Effector CD4-positive, alpha-beta T cell (primary cell): ENCODE results near the gene CD300H.

Experiments
- DNase-seq: peaks from one replicate; pipeline ENCODE4 v3.0.0-alpha.2; 2020

CD300H gene

DNA sequence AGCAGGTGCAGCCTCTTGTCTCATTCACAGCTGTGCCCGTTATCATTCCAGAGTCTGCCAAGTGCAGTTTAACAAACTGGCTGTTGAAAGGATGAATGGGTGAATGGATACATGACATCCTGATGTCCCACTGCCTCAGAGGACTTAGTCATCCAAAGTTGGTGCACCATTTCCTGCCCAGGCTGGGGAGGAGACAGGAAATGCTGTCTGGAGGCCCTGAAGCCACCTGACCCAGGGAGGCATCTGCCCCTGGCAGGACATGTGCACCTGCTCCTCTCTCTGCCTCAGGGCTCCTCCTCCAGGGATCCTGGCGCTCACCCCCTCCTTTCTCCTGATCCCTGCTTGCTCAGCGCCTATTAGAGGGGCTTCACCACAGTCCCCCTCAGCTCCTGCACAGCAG, 19.6 kb downstream of the CD300H start:
- DNase-seq: no peak

DNA sequence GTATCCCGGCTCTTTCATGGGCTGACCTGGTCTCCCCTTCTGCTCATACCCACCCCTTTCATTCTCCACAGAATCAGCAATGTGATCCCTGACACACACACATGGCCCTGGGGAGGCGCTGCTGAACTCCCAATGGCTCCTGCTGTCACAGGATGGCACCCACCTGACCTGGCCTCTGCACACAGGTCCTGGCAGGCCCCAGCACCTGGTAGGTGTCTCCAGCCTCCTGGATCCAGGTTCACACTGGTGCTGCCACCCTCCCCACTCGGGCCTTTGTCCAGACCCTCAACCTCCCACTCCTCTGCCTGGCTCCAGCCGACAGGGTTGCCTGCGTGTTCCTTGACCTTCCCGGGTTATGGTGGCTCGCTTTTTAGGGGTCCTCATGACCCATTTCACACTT, 20.0 kb downstream of the CD300H start:
- DNase-seq: no peak

DNA sequence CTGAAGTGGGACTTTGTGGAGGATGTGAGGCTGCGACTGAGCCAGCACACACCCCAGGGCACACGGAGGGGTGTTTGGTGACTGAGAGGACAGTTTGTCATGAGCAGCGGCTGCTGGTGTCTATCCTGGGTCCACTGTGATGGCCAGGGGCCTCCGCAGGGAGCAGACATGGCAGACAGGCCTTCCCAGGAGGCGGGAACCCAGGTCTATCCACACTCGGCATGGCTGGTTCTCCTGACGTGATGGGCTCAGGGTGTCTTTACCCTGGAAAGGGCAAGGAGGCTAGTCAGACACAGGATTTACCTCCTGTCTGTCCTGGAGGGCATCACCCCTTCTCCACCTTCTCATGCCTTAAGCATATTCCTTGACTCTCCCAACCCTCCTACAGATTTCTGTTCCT, 20.7 kb downstream of the CD300H start:
- DNase-seq: no peak

DNA sequence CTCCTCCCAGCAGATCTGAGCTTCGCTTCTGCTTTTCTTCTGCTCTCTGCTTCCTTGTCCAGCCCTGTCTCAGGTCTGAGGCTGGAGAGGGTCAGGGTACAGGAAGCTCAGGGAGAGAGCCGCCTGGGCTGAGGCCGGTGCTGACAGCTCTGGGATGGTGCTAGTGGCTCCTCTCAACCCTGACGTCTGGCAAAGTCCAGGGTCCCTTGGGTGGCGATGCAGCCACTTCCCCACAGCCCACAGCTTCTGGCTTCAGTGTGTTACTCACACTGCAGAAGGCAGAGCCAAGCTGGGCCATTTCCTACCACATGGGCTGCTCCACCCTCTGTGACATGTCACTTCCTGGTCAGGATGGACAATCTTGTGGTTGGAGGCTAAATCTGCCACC, 21.5 kb downstream of the CD300H start, which contains the start of gene CD300C:
Gene CD300C (minus strand): TSS at position 273 of the 388 bp plus-strand sequence. CDS start 333 bp downstream, outside the sequence.
- DNase-seq: no peak

DNA sequence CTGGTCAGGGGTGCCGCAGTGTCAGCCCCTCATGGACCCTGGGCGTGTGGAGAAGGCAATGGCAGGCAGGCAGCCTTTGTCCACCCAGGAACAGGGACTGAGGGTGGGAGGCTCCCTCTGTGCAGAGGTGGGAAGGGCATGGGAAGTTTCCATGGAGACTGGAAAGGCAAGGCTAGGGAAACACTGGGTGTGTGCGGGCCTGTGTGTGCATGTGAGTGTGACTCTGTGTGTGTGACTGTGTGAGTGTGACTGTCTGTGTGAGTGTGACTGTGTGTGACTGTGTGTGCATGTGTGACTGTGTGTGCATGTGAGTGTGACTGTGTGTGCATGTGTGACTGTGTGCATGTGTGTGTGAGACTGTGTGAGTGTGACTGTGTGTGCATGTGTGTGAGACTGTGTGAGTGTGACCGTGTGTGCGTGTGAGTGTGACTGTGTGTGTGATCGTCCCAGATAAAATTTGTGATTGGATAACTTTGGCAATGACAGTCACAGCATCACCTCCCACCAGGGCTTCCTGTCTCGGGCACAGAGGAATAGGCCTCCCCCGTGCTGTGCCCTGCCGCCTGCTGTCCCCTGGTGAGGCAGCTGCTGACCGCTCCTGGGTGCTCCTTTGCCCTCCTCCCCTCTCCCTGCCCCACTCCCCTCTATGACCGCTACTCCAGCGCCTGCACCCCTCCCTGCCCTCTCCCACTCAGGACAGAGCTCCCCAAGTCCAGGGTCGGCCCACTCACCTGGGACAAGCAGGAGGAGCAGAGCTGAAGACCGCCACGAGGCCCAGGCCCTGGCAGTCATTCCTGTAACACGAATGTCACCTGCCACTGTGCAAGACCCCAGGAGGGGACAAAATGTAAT, 22.1 kb downstream of the CD300H start:
- DNase-seq: no peak

DNA sequence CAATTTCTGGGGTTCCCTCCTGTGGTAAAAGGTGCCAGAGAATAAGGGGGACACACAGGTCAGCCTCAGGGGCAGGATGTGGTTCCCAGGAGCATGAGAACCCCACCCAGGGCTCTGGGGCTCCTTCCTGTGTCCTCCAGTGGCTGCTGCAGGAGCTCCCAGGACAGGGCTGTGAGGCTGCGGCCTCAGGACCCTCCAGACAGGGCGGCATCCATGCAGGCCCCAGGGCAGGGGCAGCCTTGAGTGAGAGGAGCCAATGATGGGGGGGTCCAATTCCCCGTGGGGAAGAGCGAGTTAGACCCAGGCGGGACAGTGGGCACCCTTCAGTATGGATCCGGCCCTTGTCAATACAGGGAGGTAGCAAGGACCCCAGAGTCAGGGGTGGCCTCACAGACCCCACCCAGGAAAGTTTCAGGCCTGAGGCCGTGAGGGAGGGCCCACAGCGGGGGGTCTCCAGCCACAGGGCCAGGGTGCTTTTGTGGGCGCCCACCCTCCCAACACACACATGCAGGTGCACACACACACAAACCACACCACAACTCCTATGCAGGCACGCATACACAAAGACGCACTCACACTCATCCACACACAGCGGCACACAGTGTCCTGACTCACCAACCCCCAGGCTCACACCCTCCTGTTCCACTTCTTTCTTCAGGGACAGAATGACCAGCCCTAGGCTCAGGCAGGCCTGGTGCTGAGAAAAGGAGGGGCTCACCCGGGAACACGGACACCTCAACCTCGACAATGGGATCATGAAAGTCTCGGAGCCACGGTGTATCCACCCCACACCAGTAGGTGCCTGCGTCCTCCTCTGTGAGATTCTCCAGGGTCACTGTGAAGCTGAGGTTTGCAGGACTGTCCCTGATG, 23.2 kb downstream of the CD300H start:
- no peak for DNase-seq

DNA sequence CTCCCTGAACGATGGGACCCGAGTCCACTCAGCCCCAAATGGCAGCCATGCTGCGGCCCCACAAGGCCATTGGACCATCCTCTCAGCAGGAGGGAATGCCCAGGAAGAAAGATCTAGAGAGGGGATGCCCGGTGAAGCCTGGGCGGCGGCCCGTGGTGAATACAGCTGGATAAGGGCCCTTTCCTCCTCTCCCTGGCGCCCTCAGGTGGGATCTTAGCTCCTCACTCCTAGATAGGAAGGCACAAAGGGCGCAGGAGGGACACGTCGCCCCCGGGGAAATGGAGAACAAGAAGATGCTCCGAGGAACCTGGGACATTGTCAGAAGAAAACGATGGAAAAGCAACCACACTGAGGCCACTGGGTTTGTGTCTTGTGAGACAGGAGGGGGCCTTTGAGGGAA, 23.9 kb downstream of the CD300H start:
- no peak for DNase-seq

DNA sequence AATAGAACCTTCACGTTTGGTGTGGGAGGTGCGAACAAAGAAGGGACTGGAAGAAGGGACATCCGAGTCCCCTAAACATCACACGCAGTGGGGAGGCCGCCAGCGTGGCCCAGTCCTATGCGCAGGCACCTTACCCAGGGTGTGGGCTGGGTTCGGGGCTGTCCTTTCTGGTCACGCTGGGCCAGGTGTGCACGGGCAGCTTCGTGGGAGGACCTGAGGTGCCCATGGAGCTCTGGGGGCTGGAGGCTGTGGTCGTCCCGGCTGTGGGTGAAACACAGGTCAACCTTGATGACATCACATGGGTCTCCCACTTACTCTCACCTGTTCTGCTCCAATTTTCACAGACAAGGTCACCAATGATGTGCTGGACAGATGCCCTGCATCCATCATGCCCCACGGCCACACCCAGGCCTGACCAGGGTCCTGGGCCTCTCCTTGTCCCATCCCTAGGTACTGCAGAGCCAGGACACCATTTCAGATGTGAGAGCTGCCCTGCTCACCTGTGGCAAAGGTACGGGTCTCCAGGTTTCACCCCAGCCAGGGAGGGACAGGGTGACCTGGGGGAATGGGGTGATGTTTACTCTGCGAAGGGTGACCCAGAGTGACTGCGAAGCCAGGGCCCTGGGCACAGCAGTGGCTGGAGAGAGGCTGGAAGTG, 24.5 kb downstream of the CD300H start:
- no peak for DNase-seq

DNA sequence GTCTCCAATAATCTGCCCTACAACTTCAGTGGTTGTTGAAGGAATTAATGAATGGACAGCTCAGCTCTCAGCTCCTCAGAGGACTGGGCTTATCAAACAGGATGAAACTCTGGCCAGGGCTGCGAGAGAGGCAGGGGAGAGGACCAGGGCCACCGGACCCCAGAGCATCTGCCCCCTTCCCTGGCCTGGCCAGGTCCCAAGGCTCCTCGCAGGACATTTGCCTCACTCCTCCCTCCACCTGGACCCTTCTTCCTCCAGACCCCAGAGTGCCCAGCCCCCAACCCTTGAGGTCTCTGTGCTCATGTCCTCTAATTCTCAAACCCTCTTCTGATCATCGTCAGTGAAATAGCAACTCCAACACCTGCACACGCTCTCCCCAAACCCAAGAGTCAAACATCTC, 25.1 kb downstream of the CD300H start:
- DNase-seq: no peak

DNA sequence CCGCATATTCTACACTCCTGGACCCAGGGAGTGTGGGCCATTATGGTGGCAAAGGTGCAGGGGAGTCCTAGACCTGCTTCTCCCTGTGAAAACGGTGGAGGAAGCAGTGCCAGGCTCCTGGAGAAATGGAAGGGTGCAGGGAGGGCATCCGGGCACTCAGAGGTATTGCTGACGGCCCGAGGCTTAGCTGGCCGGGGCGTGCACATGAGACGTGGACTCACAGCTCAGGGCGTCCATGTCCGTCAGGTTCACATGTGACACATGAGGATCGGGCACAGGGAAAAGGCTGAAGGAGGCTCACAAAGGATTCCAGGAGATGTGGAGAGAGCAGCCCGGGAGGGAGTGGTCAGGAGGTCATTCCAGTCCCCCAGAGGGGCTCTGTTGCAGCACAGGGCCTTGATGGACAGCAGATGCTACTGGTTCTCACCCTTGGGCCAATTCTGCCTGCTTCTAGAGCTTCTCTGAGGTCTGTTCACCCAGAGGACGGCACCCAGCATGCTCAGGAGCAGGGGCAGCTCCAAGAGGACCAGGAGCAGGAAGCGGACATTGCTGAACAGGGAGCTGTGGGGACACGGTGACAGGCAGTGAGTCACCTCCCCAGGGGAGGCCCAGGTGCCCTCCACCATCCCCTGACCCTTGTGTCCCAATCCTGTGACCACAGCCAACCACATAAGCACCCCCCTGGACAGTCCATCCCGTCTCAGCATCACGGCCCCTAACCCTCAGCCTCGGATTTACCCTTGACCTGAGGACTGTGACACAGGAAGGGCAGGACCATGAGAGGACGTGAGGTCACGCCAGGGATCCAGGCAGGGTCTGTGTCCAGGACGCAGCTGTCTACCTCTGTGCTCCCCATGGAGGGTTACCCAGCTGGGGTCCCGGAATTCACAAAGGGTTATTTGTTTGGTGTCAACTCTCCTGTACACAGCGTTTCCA, 25.9 kb downstream of the CD300H start:
- DNase-seq: no peak

DNA sequence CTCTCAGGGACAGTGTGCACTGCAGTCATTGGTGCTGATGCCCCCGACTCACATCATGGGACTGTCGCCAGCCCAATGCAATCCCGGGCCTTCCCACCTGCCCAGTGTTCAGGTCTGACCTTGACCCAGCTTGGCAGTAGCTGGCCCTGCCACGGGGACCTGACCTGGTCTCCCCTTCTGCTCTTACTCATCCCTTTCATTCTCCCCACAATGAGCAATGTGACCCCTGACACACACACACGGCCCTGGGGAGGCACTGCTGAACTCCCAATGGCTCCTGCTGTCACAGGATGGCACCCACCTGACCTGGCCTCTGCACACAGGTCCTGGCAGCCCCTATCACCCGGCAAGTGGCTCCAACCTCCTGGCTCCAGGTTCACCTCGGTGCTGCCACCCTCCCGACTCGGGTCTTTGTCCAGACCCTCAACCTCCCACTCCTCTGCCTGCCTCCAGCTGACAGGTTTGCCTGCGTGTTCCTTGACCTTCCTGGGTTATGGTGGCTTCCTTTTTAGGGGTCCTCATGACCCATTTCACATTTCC, 28.0 kb downstream of the CD300H start:
- no peak for DNase-seq

DNA sequence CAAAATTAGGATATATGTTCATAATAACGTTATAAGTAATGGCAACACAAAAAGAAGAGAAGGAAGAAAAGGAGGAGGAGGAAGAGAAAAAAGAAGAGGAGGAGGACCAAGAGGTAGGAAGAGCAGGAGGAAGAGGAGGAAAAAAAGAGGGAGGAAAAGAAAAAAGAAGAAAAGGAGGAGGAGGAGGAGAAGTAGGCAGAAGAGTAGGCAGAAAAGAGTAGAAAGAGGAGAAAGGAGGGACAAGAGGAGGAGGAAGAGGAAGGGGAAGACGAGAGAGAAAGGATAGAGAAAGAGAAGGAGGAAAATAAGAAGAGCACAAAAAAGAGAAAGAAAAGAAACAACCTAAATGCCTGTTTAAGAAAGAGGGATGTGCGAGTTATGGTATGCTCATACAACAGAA, 30.4 kb downstream of the CD300H start:
- DNase-seq: no peak

DNA sequence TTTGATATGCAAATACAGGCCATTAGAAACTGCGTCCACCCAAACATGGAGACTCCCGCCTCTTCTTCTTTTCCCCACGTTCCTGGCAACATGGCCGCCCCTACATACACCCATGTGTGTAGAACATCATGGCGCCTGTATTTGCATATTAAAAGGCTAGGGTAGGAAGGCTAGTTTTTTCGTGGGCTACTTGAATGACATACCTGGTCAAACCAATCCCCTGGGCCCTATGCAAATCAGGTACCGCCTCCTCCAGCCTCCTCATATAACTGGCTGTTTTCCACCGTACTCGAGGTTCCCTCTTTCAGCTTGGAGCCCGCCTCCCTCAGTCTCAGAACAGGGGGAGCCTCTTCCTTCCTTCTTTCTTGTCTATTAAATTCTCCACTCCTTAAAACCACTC, 35.2 kb downstream of the CD300H start:
- no peak for DNase-seq

DNA sequence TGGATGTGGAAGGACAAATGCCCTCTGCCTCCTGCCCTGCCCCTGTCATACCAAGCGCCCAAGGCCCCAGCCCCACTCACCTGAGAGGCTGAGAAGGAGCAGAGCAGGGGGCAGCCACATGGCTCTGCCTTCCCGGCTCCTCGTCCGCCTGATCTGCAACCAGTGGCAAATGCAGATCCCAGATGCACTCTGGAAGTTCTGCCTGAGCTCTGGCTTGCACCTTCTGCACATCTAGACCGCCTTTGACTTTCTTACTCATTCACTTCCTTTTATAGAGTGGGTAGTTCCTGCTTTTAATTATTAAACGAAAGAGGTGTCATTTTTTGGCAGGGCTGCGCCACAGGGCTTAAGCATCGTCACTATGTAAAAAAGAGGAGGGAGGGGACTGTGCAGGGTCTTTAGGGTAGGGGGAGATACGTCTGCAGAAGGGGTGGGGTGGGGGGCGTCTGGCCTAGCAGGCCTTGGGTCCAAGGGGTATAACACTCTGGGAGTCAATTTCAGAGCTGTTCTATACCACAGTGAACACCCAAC, 36.0 kb downstream of the CD300H start, which contains the start of gene CD300LB:
Gene CD300LB (minus strand): TSS at position 245 of the 531 bp plus-strand sequence. CDS start 125 bp downstream, at position 120.
- no peak for DNase-seq

DNA sequence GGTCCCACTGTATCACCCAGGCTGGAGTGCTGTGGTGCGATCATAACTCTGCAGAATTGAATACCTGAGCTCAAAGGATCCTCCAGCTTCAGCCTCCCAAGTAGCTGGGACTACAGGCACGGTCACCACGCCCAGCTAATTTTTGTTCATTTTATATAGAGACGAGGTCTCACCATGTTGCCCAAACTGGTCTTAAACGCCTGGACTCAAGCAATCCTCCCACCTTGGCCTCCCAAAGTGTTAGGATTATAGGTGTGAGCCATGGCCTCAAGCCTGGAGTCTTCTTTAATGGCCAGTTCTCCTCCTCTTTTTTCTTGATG, 36.5 kb downstream of the CD300H start:
- no peak for DNase-seq

DNA sequence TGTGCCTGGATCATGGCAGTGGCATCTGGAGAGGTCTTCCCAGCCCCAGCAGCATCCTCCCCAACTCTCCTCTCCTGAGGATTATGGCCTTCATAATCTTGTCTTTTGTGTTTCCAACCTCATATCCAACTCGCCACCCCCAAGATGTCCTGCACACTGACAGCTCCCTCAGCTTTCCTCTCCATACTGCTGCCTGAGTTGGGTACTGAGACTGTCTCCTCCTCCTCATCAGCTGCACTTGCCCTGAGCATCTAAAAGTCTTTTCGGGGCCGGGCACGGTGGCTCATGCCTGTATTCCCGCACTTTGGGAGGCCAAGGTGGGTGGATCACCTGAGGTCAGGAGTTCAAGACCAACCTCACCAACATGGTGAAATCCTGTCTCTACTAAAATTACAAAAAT, 38.1 kb downstream of the CD300H start:
- no peak for DNase-seq

DNA sequence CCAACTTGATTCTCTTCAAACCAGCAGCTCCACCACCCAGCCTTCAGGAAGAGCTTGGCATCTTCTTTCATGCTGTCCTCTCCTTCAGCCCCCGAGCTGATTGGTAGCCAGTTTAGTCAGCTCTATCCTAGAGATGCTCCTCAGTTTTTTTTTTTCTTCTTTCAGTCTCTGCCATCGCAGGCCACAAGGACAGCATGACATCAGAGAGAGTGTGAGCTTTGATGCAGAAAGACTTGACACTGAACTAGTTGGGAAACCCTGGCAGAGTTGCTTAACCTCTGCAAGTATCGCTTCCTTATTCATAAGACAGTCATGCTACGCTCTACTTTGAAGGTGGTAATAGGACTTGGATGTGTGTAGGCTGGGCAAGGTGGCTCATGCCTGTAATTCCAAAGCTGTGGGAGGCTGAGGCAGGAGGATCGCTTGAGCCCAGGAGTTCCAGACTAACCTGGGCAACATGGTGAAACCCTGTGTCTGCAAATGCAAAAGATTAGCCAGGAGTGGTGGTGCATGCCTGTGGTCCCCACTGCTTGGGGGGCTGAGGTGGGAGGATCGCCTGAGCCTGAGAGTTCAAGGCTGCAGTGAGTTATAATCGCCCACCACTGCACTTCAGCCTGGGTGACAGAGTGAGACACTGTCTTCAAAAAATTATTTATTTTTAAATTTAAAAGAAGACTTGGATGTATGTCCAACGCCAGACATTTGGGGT, 38.7 kb downstream of the CD300H start:
- no peak for DNase-seq

DNA sequence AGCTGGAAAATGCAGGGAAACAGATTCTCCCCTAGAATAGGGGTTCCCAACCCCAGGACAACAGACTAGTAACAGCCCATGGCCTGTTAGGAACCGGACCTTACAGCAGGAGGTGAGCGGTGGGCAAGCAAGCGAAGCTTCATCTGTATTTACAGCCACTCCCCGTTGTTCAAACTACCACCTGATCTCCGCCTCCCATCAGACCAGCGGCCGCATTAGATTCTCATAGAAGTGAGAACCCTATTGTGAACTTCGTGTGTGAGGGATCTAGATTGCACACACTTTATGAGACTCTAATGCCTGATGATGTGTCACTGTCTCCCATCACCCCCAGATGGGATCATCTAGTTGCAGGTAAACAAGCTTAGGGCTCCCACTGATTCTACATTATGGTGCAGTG, 39.6 kb downstream of the CD300H start:
- DNase-seq: no peak

DNA sequence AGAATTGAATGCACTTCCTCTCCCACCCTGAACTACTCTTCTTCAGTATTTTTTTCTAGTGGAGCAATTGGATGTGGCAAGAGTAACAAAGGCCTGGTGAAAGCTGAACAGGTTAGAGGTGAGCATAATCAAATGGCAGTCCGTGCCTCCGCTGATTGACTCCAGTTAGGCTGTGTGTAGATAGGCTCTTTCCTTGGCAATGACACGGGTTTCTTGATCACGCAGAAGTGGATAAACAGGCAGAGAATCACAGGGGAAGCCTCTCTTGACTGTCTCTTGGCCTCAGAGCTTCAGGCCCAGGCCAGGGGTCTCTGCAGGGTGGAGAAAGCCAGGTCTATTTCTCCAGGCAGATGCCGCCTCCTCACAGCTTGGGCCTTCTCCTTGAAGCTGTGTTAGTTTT, 40.2 kb downstream of the CD300H start:
- DNase-seq: no peak

DNA sequence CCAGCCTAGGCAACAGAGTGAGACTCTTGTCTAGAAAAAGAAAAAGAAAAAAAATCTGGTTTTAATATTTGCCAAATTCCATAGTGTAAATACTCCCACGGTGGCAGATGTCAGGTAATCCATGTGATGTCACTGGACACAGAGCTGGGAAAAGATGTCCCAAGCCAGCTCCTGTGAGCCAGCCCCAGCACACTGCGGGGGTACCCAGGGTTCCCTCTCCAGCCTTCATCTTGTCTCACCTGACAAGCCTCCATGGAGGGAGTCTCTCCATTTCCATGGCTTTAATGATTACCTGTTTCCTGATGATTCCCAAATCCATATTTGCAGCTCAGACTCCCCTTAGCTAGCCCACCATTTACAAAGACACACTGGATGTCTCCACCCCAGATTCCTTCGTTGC, 40.6 kb downstream of the CD300H start:
- no peak for DNase-seq

DNA sequence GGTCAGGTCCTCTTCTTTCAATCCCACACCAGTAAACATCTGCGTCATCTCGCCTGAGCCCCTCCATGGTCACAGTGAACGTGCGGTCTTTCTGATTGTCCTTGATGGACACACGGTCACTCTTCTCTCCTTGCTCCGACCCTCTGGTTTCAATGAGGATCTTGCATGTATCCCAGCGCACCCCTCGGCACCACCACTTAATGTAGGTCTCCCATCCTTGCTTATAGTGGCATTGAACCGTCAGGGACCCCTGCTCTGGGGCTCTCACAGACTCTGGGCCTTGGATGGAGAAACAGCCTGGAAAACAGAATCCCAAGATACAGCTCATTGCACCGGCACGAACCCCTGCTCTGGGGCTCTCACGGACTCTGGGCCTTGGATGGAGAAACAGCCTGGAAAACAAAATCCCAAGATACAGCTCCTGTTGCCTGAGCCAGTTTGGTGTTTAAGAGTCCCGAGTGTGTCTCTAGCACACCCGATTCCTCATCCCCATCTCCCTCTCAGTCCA, 41.5 kb downstream of the CD300H start:
- no peak for DNase-seq
